Measurements from ENCODE around the gene OR2T29.
"Not testable (repeated sequence)": the region's sequence is repeated elsewhere in the genome, so short reads cannot be mapped to it uniquely, and the experiment has no call there.

OR2T29 gene, protein sequence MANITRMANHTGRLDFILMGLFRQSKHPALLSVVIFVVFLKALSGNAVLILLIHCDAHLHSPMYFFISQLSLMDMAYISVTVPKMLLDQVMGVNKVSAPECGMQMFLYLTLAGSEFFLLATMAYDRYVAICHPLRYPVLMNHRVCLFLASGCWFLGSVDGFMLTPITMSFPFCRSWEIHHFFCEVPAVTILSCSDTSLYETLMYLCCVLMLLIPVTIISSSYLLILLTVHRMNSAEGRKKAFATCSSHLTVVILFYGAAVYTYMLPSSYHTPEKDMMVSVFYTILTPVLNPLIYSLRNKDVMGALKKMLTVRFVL

DNA sequence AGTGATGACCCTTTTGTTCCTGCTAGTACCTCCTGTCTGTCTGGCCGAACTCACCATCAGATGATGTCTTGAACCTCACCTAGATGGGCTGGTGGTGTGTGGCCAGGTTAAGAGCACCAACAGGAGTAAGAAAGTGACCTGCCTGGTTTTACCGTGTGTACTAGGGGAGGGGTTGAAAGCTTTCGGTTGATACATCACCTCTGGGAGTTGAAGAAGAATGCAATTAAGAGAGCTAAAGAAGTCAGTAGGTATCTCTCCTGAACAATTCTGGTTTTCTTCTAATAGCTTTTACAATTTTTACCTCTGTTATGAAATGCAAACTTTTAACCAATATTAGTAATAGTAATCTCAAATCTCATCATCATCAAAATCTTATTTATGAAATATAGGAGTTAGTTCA is at the start of gene OR2T29:
TSS of gene OR2T29 (minus strand) at position 101 of the 400 bp plus-strand sequence. CDS start 3,281 bp downstream, outside the sequence.
- not testable (repeated sequence) for DNase-seq

DNA sequence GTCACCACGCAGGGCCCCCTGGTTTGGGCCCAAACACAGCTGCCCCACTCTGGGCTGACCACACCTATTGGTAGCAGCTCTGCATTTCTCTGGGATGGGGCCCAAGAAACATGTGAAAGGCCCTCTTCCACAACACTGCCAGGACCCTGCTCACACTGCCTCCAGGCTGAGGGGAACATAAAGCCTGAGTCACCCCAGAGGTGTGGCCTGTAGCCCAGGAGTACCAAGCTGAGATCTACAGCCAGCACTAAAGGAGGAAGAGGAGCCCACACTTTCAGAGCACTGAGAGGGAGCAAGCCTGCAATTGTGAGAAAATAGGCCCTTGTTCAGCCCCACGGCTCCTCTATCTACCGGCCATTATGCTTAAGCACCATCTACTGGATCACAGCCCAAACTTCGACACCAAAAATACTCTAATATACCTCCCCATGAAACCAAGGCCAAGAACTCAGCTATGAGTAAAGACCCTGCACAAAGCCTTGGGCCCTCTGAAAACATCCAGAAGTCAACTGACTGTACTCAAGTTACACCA is 49.4 kb upstream of the OR2T29 start:
- no peak for DNase-seq

DNA sequence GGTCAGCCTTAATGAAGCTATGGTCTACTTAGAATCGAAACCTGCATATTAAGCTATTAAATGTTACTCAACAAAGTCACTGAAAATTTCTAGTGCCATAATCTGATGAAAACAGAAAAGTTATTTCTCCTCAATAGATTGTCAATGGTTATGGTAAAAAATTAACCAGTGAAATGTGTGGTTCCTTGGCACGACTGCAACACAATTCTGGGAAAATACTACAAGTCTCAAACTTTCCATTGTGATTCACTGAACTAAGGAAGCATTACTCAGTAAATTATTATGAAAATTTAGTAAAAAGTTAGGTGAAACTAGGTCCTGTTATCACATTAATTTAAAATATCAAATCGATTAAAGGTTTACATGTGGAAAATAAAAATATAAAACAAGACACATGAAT is 47.7 kb upstream of the OR2T29 start:
- no peak for DNase-seq

DNA sequence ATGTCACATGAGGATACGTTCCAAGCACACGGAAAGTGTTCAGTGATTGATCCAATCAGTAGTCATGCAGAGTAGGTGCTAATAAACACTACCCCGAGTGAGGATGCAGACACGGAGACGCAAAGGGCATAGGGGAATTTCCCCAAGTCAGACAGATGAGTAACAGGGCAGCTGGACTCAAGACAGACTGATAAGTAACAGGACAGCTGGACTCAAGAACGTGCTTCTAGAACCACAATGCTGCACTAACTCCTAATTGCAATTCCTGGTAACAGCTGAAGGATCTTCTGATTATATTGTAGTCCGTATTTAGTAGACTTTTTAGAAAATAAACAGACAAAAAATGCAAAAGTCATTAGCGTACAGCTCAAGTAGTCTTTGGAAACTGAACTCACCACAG is 36.8 kb upstream of the OR2T29 start:
- DNase-seq: no peak

DNA sequence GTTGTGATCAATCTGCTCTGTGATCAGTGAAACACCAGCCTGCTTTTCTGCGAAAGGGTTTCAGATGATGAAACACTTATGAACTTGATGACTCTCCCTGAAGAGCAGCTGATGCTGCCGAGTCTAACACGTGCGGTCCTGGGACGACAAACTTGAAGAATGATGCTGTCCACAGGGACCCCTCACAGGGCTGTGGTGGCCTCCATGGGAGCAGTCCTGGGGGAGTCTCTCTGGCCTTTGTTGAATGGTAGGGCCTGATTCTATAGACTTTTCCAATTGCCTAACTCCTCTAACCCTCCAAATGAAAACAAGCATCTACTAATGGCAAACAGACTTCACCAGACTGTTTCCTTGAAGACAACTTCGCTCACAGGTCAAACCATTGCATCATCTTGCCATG is 35.0 kb upstream of the OR2T29 start, which contains the start of gene OR2T10:
TSS of gene OR2T10 (minus strand) at position 112 of the 400 bp plus-strand sequence. CDS start 3,932 bp downstream, outside the sequence.
- DNase-seq: no peak

DNA sequence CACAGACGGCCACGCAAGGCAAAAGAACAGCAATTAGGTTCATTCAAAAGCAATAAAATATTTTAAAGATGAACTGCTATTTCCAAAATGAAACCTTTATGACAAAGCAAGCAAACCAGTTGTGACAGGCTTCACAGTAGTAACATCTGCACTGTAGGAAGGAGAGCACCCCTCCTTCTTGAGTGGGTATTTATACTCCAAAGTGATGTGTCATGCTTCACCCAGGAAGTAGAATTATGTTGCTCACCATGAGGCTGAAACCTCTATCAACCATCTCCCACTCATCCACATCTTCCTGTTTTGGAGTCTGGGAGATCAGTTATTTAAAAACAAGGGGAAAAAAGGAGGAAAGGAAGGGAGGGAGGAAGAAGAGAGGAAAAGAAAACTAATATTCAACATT is 34.0 kb upstream of the OR2T29 start:
- DNase-seq: no peak

DNA sequence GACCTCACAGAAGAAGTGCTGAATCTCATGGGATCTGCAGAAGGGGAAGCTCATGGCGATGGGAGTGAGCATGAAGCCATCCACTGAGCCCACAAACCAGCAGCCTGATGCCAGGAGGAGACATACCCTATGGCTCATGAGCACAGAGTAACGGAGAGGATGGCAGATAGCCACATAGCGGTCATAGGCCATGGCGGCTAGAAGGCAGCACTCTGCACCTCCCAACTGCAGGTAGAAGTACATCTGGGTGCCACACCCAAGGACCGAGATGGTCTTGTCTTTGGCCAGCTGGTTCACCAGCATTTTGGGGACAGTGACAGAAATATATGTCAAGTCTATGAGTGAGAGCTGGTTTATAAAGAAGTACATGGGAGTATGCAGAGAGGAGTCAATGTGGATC is 30.7 kb upstream of the OR2T29 start:
- no peak for DNase-seq

DNA sequence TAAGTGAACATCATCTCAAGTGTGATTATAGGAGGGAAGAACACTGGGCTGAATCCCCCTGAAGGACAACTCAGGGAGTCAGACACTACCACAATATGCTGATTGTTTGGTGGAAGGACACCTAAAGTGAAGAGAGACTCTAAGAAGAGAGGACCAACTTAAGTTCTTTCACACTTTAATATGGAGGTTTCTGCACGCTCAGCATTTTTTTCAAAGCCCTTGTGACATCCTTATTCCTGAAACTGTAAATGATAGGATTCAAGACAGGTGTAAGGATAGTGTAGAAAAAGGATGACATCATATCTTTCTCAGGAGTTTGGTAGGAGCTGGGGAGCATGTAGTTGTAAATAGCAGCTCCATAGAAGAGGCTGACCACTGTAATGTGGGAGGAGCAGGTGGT is 30.1 kb upstream of the OR2T29 start:
- DNase-seq: no peak

DNA sequence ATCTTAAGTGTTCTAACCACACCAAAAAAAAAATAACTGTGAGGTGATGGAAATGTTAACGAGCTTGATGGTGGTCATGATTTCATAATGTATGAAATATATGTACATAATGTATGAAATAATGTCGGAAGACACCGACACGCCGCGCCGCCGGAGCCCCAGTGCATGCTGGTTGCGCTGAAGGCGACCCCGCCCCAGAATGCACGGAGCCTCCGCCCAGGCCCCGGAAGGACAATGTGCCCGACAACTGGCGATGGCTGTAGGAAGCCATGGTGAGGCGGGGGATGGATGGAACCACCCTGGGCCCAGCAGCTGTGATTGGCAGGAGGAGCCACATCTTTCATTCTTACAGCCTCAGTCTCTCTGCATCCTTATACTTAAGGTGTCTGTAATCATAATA is 27.5 kb upstream of the OR2T29 start:
- DNase-seq: no peak

DNA sequence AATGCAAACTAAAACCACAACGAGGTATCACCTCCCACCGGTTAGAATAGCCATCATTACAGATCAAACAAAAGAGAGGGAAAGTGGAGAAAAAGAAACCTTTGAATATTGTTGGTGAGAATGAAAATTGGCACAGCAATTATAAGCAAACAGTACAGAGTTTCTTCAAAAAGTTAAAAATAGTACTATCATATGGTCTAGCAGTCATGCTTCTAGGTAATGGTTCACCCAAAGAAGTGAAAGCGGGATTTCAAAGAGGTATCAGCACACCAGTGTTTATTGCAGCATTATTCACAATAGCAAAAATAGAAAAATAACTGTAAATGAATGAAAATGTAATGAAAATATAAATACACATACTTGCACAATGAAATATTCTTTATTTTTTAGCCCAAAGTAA is 26.8 kb upstream of the OR2T29 start:
- no peak for DNase-seq

DNA sequence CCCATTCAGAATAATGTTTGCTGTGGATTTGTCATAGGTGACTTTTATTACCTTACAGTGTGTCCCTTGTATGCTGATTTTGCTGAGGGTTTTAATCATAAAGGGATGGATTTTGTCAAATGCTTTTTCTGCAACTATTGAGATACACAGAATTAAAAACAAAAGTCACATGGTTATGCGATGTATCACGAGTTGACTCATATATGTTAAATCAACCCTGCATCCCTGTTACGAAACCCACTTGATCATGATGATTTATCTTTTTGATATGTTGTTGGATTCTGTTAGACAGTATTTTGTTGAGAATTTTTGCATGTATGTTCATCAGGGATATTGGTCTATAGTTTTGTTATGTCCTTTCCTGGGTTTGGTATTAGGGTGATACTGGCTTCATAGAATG is 22.7 kb upstream of the OR2T29 start:
- DNase-seq: no peak

DNA sequence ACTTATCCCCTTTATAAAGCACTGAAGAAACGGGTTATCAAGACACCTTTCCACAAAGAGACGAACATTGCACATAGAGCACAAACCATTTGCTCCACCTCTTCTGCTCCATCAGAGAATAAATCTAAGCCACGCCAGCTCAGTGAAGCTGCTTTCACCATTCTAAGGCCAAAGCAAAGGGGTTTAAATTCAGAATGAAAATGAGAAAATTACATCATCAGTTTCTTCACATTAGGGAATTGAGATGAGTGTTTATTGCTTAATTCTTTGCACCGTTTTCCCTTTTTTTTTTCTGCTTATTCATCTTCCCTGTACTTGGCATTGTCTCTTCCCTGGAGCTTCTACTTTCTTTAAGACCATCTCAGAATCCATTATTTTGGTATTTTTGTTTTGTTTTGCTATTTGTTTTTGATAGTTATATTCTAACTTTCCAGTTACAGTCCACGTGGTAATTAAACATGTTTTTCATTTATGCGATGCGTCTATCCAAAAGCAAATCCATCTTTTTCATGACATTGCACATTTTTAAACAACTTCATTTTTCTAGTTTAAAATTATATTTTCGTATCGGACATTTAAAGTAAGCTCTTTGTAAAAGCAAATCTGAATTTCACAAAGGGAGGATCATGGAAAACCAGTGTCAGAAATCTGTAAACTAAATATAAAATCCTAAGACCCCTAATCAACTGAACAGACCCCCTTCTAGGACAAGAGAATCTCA is 13.8 kb upstream of the OR2T29 start:
- DNase-seq: no peak

DNA sequence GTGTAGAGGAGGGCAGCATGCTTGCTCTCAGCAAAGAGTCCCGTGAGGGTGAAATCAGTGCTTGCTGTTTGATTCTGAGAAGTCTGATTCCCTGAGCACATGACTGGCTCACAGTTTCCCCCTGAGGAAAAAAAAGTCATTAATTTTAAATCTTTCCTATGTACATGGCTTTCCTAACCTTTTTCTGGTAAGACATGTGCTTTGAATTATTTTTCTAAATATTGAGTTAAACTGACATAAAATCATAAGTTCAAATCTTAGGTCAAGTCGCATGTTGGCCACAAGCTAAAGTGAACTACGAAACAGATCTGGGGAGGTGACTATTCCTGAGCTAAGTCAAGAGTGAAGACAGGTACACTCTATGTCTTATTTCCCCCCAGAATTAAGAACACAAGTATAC is 12.1 kb upstream of the OR2T29 start, which contains the start of gene OR2T34:
TSS of gene OR2T34 (minus strand) at position 101 of the 400 bp plus-strand sequence. CDS start at position 101, 0 bp downstream.
- not testable (repeated sequence) for DNase-seq

DNA sequence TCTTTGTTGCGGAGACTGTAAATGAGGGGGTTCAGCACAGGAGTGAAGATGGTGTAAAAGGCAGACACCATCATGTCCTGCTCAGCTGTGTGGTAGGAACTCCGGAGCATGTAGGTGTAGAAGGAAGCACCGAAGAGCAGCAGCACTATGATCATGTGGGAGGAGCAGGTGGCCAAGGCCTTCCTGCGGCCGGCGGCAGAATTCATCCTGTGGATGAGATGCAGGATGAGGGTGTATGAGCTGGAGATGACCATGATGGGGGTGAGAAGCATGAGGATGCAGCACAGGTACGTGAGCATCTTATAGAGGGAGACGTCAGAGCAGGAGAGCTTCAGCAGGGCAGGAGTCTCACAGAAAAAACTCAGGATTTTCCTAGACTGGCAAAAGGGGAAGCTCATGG is 11.3 kb upstream of the OR2T29 start:
- DNase-seq: not testable (repeated sequence)

DNA sequence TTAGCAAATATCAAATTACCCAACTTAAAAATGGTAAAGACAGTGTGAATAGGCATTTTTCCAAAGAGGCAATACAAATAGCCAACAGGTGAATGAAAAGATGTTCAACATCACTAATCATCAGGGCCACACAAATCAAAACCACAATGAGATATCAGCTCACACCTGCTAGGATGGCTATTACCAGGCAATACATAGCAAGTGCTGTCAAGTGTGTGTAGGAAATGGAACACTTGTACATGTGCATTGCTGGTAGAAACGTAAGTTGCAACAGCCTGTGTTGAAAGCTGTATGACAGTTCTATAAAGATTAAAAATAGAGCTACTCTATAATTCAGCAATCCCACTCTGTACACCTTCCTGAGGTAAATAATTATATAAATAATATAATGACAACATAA is 9.5 kb upstream of the OR2T29 start:
- DNase-seq: not testable (repeated sequence)

DNA sequence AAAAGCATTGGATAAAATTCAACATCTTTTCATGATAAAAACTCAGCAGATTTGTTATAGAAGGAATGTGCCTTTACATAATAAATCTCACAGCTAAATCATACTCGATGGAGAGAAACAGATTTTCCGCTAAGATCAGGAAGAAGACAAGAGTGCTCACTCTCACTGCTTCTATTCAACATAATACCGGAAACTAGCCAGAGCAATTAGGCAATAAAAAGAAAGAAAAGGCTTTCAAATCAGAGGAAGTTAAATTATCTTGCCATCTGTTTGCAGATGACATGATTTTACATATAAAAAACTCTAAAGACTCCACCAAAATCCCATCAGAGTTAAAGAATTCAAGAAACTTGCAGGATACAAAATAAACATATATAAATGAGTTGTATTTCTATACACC is 8.2 kb upstream of the OR2T29 start:
- not testable (repeated sequence) for DNase-seq

DNA sequence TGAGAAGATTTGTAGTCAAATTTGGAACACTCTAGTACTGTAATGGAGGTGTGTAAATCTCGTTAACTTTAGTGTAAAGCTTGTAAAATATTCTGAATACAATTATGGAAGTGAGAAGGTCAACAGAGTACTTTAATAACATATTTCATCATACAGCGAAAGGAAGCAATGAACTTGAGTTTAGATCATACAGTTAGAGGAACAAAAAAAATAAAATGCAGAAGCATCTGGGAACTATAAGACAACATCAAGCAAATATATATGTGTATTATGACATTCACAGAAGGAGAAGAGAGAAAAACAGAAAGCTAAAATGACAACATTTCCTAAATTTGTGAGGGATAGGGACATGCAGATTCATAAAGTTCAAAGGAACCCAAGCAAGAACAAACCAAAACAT is 6.5 kb upstream of the OR2T29 start:
- not testable (repeated sequence) for DNase-seq

DNA sequence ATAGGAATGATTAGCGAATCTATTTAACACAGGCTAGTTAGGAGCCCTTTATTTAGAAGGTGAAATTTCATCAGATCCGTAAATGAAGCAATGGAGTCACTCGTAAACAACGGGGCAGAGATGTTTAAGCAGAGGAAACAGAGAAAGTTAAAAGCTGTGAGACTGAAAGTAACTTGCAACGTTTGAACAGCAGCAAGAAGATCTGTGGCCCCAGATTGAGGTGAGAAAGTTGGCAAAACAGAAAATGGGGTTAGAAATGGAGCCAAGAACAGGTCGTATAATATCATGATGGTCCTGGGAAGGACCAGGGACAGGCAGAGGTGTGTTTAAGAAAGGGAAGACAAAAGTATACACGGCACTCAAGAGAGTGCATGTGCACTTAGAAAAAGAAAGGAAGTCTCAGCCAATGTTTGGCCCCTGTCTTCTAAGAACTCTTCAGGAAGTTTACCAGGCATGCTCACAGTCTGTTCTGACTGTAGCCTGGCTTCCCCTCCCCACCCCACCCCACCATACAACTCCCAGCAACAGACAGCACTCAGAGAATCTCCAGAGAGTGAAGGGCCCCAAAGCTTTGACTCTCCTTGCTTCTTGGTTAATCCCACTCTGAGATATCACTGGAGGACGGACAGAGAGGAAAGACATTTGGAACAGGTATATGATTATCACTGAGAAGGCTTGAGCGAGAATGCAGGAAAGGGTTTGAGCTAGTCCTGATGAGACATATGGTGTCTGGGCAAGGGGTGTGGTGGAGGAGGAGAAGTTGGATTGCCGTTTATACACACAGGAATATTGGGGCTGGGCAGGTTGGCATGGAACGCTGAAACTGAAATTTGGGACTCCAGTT is 3.2 kb upstream of the OR2T29 start:
- not testable (repeated sequence) for DNase-seq

DNA sequence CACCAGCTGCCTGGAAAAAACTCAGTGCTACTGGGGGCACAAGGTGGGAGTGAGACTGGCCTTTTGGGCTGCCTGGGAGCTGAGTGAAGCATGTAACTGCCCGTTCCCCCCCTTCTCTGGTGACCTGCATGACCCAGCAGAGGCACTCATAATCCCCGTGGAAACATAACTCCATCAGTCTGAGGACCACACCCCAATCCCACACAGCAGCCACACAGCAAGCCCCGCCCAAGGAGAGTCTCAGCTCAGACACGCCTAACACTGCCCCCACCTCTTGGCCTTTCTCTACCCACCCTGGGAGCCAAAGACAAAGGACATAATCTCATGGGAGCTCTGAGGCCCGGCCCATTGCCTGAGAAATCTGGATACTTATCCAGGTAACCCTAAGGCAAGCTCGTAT is 11.5 kb downstream of the OR2T29 start:
- not testable (repeated sequence) for DNase-seq

DNA sequence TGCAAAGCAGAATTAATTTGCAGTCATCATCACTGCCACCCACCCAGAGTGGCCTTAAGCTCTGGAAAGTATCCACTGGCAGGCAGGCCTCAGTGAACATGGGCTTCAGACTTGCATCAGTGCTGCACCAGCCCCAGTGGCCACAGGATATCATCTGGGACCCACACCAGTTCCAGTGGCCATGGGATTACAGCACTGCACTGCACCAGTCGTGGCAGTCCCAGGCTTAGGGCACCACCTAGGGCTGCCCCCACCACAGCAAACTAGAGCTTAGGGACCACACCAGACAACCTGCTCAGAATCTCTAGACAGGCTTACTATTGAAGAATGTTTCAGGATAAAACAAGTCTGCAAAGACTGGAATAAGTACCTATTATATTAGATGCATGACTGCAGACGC is 15.2 kb downstream of the OR2T29 start:
- DNase-seq: not testable (repeated sequence)

DNA sequence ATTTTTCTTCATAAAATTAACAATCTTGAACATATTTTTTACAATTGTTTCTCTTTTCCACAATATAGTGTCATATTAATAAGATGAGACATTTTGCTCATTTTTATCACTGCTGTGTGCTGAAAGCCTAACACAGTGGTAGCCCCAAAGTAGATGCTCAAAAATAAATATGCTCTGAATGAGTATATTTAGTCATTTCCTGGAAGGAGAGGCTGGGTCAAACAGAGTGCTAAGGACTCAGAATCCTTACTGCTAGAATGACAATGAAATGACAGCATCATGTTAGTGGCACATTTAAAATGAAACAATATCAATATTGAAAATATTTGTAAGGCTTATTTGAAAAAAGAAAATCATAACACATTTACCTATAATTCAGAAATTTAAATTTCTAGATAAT is 25.1 kb downstream of the OR2T29 start:
- DNase-seq: not testable (repeated sequence)

DNA sequence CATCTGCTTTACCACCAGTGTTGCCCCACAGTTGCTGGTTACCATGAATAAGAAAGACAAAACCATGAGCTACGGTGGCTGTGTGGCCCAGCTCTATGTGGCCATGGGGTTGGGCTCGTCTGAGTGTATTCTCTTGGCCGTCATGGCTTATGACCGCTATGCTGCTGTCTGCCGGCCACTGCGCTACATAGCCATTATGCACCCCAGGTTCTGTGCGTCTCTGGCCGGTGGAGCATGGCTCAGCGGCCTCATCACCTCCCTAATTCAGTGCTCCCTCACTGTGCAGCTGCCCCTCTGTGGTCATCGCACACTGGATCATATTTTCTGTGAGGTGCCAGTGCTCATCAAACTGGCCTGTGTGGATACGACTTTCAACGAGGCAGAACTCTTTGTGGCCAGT is 40.7 kb downstream of the OR2T29 start:
- DNase-seq: no peak

DNA sequence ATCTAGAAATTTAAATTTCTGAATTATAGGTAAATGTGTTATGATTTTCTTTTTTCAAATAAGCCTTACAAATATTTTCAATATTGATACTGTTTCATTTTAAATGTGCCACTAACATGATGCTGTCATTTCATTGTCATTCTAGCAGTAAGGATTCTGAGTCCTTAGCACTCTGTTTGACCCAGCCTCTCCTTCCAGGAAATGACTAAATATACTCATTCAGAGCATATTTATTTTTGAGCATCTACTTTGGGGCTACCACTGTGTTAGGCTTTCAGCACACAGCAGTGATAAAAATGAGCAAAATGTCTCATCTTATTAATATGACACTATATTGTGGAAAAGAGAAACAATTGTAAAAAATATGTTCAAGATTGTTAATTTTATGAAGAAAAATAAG is 52.4 kb downstream of the OR2T29 start:
- not testable (repeated sequence) for DNase-seq
